Fibroblast of upper back skin (primary cell): Measurements from ENCODE around the gene STAT5B.

ENCODE experiments used
- DNase-seq: peaks from one replicate; pipeline ENCODE4 v3.0.0-alpha.2; 2013

Gene STAT5B

GRCh38 chr17:42174126-42174783, 101.9 kb downstream of the STAT5B start:
- no peak for DNase-seq

- no peak for DNase-seq
Observed at GRCh38 chr17:42171831-42172230, 104.4 kb downstream of the STAT5B start.

GRCh38 chr17:42169351-42169750, 106.8 kb downstream of the STAT5B start:
- no peak for DNase-seq

- DNase-seq, result no peak
Observed at GRCh38 chr17:42167807-42168206, 108.4 kb downstream of the STAT5B start.

- DNase-seq, result no peak
Observed at GRCh38 chr17:42166196-42166763, 109.9 kb downstream of the STAT5B start.

- no peak for DNase-seq
Observed at GRCh38 chr17:42165751-42166150, 110.4 kb downstream of the STAT5B start.

GRCh38 chr17:42163696-42164407, 112.3 kb downstream of the STAT5B start:
- DNase-seq, result no peak

GRCh38 chr17:42163113-42163512, 113.1 kb downstream of the STAT5B start:
- no peak for DNase-seq

- DNase-seq, result no peak
Observed at GRCh38 chr17:42160531-42160910, 115.7 kb downstream of the STAT5B start.

GRCh38 chr17:42159796-42160530, 116.2 kb downstream of the STAT5B start:
- DNase-seq, result no peak

GRCh38 chr17:42155614-42156045, 120.6 kb downstream of the STAT5B start:
- no peak for DNase-seq

- DNase-seq, result no peak
Observed at GRCh38 chr17:42153919-42154742, 122.1 kb downstream of the STAT5B start.
